Fibroblast of skin of left biceps (primary cell): ENCODE results near the gene CERS1.

ENCODE experiments used
- DNase-seq, 2 experiments: peaks; one replicate each; pipeline ENCODE4 v3.0.0-alpha.2; 2013; ENCODE audit warnings: low read depth in 2 of 2

Gene CERS1

DNA sequence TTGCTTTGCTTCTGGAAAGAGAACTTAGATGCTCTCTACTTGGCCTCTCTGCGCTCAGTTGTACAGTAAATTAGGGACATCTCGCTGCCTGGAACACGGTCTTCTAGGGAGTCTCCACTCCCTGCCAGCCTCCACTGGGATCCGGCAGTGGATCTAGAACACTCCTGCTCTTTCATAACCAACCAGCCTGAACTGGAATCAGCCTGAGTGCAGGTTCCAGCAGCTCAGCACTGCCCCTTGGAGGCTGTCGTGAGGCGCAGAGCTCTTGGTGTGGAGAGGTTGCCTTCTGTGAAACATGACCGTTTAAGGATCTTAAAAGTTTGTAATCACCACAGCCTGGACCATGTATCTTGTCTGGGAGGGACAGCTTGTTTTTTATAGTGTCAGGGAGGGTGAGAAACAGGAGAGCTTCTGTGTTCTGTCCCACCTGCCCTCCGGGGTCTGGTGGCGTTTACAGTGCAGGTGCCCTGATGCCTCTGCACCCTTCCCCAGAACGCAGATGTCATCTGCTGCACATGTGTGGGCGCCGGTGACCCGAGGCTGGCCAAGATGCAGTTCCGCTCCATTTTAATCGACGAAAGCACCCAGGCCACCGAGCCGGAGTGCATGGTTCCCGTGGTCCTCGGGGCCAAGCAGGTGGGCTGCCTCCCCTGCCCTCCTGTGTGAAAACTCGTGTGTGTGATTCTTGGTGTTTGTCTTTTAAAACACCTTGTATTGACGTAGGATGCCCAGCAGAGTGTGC is 39.4 kb downstream of the CERS1 start:
- no peak for DNase-seq

DNA sequence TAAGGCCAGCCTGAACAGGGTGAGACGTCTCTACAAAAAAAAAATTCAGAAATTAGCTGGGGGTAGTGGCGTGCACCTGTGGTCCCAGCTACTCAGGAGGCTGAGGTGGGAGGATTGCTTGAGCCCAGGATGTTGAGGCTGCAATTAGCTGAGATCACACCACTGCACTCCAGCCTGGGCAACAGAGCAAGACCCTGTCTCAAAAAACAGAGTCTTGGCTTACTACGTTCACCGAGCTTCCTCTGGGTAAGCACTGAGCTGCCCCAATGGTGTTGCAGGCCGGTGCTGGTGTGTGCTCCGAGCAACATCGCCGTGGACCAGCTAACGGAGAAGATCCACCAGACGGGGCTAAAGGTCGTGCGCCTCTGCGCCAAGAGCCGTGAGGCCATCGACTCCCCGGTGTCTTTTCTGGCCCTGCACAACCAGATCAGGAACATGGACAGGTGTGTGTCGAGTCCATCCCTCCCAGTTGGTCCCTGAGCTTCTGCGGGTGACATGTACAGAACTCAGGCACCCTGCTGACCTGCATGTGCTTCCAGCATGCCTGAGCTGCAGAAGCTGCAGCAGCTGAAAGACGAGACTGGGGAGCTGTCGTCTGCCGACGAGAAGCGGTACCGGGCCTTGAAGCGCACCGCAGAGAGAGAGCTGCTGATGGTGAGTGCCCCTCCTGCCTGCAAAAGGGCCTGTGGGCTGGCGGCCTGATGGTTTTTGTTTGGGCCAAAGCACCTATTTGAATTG is 40.1 kb downstream of the CERS1 start:
- no peak for DNase-seq

- DNase-seq: no peak
These were observed 41.0 kb downstream of the CERS1 start for GRCh38 chr19:18854982-18855381.

DNA sequence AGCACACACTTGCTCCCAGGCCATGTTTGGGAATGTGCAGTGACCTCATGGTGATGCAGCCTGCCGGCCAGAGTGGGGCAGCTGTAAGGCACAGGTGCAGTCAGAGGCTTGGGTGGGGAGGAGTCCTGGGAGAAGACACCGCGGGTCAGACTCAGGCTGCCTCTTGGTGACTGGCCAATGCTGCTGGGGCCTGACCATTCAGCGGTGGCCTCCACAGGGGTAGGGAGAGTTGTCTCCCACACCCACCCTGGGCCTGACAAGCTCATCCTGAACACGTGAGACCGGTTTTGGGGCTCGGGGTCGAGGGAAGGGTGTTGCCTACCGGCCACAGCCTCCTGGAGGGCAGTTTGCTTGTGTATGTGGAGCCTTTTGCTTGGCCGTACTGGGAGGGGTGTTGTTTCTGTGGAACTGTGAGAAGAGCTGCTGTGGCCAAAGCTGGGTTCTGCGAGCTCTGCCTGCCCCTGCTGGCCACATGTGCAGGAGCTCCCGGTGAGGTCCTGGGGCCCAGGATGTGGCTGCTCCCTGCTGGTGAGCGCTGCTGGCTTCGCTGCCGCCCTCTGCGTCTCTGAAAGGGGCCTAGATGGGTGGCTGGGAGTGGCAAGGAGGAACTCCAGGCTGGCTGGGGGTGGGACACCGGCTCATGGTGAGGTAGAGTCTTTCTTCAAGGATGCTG is 42.1 kb downstream of the CERS1 start:
- DNase-seq: no peak

GRCh38 chr19:18852648-18853047 is 43.3 kb downstream of the CERS1 start:
- DNase-seq: no peak

DNA sequence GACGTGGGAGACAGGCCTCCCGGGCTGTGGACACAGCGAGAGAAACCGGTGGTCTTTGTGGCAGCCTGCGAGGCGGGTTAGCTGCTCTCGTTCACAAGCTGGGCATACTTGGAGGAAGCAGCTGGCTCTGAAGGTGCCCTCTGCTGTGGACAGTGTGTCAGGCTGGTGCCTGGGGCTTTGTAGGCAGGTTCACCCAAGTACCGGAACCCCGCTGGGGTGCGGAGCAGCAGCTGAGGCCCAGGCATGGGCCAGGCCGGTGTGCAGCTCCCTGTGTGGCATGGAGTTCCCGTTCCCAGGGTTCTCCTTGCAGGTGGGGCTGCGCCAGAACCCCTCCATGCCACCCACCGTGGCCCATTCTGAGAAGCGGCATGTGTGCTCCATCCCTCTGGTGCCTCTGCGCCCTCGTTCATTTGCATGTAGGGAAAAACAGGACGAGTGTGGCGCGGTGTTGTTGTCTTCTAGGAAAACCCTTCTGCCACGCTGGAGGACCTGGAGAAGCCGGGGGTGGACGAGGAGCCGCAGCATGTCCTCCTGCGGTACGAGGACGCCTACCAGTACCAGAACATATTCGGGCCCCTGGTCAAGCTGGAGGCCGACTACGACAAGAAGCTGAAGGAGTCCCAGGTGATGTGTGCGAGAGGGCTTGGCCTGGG is 44.2 kb downstream of the CERS1 start:
- no peak for DNase-seq

- DNase-seq: no peak
These were observed 45.2 kb downstream of the CERS1 start for GRCh38 chr19:18850471-18851375.

- DNase-seq: no peak
These were observed 46.0 kb downstream of the CERS1 start for GRCh38 chr19:18849838-18850400.

- DNase-seq: no peak
These were observed 46.9 kb downstream of the CERS1 start for GRCh38 chr19:18848878-18849661.

GRCh38 chr19:18847549-18848463 is 48.2 kb downstream of the CERS1 start:
- DNase-seq: peak; percentile 73 to 79

- DNase-seq: peak; percentile 47 to 52
These were observed 49.0 kb downstream of the CERS1 start for GRCh38 chr19:18846862-18847548.

GRCh38 chr19:18845961-18846360 is 50.0 kb downstream of the CERS1 start:
- no peak for DNase-seq

GRCh38 chr19:18844806-18845329 is 51.1 kb downstream of the CERS1 start:
- DNase-seq: no peak

DNA sequence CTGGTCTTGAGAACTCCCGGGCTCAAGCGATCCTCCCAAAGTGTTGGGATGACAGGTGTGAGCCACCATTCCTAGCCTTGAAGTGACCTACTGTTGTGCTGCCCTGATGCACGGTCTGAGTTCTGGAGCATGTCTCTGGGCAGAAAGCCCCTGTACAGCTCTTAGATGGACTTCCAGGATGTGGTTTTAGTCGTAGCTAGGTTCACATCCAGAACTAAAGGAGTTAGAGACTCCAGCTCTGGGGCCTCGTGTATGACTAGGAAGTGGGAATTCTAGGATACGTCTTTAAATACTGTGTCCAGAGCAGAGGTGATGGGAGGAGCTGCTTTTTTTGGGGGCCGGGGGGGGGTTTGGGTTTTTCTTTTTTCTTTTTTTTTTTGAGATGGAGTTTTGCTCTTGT is 52.0 kb downstream of the CERS1 start:
- DNase-seq: no peak

GRCh38 chr19:18842166-18842565 is 53.8 kb downstream of the CERS1 start:
- no peak for DNase-seq

DNA sequence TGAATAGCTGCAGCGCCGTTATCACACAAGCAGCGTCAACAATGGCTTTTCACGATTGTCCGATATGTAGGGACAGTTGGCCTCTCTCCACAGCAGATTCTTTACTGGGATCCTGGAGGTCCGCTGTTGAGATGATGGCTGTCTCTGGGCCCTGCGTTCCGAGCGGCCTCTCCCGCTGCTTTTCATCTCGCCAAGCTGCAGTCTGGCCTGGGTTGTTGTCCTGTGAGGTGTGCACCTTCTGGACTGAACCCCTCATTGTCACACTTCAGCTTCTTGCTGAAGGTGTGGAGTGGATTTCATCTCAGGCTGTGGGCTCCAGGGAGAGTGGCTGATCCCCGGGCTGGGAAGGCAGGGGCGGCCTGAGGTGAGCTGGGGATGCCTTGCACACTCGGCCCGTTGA is 54.6 kb downstream of the CERS1 start:
- DNase-seq: no peak

DNA sequence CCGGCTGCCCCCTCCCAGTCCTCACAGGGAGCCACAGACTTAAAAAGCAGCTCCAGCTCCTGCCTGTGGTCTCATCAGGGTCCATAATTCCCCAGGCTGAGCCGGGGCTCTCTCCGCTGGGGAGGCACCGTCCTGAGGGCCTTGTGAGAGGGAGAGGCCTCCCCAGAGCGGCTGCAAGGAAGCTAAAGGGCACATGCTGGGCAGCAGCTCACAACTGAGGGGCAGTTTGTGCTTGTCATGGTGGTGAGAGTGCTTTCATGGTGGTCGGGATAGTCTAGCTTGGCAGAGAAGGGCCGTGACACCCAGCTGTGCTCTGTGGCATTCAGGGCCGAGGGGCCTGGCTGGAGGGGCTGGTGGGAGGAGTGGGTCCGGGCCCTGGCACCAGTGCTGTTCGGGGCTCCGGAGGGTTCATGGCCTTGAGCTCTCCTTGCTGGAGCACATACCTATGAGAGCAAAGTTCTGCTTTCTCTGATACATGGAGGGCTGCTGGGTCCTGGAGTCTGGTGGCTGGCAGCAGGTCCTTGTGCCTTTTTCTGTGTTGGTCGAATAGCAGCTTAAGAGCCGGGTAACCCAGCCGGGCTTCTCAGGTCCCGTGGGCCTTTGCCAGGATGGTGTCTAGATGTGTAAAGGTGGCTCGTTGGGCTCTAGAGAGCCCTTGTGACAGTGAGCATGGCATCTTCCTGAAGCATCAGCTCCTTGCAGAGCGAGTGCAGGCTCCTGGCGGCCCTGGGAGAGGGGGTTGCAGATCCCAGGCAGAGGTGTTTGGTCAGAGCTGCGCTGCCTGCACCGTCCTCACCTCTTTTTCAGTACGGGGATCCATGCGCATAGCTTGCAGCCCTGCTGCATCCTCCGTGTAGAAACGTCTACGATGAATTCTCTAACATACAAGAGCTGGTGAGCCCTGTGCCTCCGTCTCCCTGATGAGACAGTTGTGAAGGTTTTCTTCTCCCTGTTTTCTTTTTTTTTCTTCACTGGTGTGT is 55.4 kb downstream of the CERS1 start:
- no peak for DNase-seq
